Naive B cell (primary cell): ENCODE data around the gene TMC1. TPM values are rescaled to one million over a fixed set of nuclear protein-coding genes. Genes with fewer than 3 reads are reported as not detected.

ENCODE experiments used
- ATAC-seq, 2 donors: fragments of 150-1000 bp; cut with Tn5 transposase; 2 replicates each; pipeline ENCODE4 v1.10.0; 2021; ENCODE audit warnings: low read depth in 2 of 2, mild to moderate bottlenecking in 2 of 2, moderate library complexity in 2 of 2
- DNase-seq: peaks from one replicate; pipeline ENCODE4 v3.0.0; 2022
- H3K27ac Mint-ChIP-seq, 6 donors: one replicate each; pipeline ENCODE4 v1.8.0; 2020 to 2022; ENCODE audit warnings: mild to moderate bottlenecking in 6 of 6, mixed read lengths in 6 of 6, moderate library complexity in 5 of 6, inconsistent platforms in 2 of 6
- H3K27me3 Mint-ChIP-seq, 3 donors: one replicate each; pipeline ENCODE4 v1.8.0; 2021 to 2022; ENCODE audit warnings: mixed read lengths in 3 of 3, mild to moderate bottlenecking in 1 of 3
- H3K36me3 Mint-ChIP-seq, 2 donors: one replicate each; pipeline ENCODE4 v1.8.0; 2020 to 2022; ENCODE audit warnings: mixed read lengths in 2 of 2, inconsistent platforms in 1 of 2, mild to moderate bottlenecking in 1 of 2
- H3K4me1 Mint-ChIP-seq, 3 donors: one replicate each; pipeline ENCODE4 v1.8.0; 2020 to 2022; ENCODE audit warnings: mixed read lengths in 3 of 3, inconsistent platforms in 1 of 3, mild to moderate bottlenecking in 1 of 3, moderate library complexity in 1 of 3
- H3K4me3 Mint-ChIP-seq, 8 donors: one replicate each; pipeline ENCODE4 v1.8.0; 2020 to 2022; ENCODE audit warnings: mild to moderate bottlenecking in 8 of 8, mixed read lengths in 8 of 8, moderate library complexity in 8 of 8, inconsistent platforms in 2 of 8
- H3K9me3 Mint-ChIP-seq, 7 donors: one replicate each; pipeline ENCODE4 v1.8.0; 2020 to 2022; ENCODE audit warnings: mixed read lengths in 7 of 7, mild to moderate bottlenecking in 5 of 7, inconsistent platforms in 2 of 7, moderate library complexity in 1 of 7
- polyA plus RNA-seq, 6 donors: library from polyadenylated mRNA; unstranded; fragments of 300-500 nt; fragmentation: Illumina TruSeq; gene quantifications; one replicate each; pipeline ENCODE4 v1.2.3, GENCODE V29; 2021; ENCODE audit warnings: low read depth in 6 of 6

TMC1 gene
- polyA plus RNA-seq, 6 donors from 2014 or later: not detected

DNA sequence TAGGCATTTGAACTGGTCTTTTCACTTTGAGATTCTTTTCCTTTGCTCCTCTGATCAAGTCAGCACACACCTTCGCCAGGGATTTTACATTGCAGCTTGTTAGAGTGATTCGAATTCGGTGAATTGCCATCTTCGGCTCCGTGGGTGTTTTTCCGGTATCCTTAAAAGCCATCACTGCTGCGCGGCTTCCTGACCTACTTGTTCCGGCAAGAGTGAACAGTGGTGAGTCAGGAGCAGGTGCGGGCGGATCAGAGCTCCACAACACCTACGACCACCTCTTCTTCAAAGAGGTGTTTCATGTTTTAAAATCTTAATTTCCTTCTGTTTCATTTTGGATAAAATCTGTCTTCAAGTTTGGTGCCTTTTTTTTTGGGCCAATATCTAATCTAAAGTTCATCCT lies 134.6 kb downstream of the TMC1 start:
- no peak for ATAC-seq
- H3K36me3 Mint-ChIP-seq: no peaks in the 10 kb centered on the region
- no peak overlapping the region for H3K4me3 Mint-ChIP-seq
- no peaks in the 10 kb centered on the region for H3K4me1 Mint-ChIP-seq
- no peak overlapping the region for H3K27ac Mint-ChIP-seq
- H3K27me3 Mint-ChIP-seq: peaks cover 0 to 4% (median 0%) of the 10 kb centered on the region in 3 donors
- no peaks in the 10 kb centered on the region for H3K9me3 Mint-ChIP-seq
- DNase-seq: no peak

GRCh38 chr9:72657023-72657422 lies 135.6 kb downstream of the TMC1 start:
- Mint-ChIP-seq H3K4me1 (no peaks in the 10 kb centered on the region), H3K9me3 (no peaks in the 10 kb centered on the region), H3K27me3 (peaks cover 0 to 4% (median 4%) of the 10 kb centered on the region in 3 donors), H3K4me3 (no peak overlapping the region), H3K27ac (no peak overlapping the region), H3K36me3 (no peaks in the 10 kb centered on the region)
- no peak for DNase-seq
- no peak for ATAC-seq

DNA sequence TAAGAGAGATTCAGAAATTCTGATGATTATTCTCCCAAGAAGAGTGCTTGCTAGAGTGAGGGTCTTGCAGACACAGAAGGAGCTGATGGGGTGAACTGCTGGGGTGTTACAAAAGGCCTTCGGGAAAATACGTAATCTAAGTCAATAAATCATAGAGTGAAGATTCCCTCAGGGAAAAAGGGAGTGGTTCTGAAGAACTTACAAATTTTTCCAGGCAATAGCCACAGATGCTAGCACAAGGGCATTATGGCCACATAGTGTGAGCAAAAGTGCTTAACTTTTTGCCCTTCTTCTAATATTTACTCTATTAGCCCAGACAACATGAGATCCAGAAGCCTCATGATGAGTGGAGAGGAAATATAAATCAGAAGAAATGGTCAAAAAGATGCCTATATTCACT lies 137.3 kb downstream of the TMC1 start:
- Mint-ChIP-seq H3K9me3 (no peaks in the 10 kb centered on the region), H3K4me1 (no peaks in the 10 kb centered on the region), H3K27ac (no peak overlapping the region), H3K36me3 (no peaks in the 10 kb centered on the region), H3K27me3 (peaks cover 0 to 4% (median 4%) of the 10 kb centered on the region in 3 donors), H3K4me3 (no peak overlapping the region)
- DNase-seq: no peak
- ATAC-seq: no peak

- H3K27me3 Mint-ChIP-seq: peaks cover 4 to 10% (median 9%) of the 10 kb centered on the region in 3 donors
- H3K27ac Mint-ChIP-seq: no peak overlapping the region
- no peaks in the 10 kb centered on the region for H3K4me1 Mint-ChIP-seq
- ATAC-seq (no peak), DNase-seq (no peak)
- H3K4me3 Mint-ChIP-seq: no peak overlapping the region
- no peaks in the 10 kb centered on the region for H3K36me3 Mint-ChIP-seq
- H3K9me3 Mint-ChIP-seq: peaks cover 0 to 5% (median 0%) of the 10 kb centered on the region in 7 donors
These were observed 140.2 kb downstream of the TMC1 start for GRCh38 chr9:72661401-72662135.

GRCh38 chr9:72665421-72665820 lies 144.0 kb downstream of the TMC1 start:
- H3K27ac Mint-ChIP-seq: no peak overlapping the region
- peaks cover 8 to 23% (median 12%) of the 10 kb centered on the region in 3 donors for H3K27me3 Mint-ChIP-seq
- H3K36me3 Mint-ChIP-seq: no peaks in the 10 kb centered on the region
- peaks cover 0 to 5% (median 0%) of the 10 kb centered on the region in 7 donors for H3K9me3 Mint-ChIP-seq
- H3K4me3 Mint-ChIP-seq: no peak overlapping the region
- no peak for DNase-seq
- H3K4me1 Mint-ChIP-seq: no peaks in the 10 kb centered on the region
- no peak for ATAC-seq

DNA sequence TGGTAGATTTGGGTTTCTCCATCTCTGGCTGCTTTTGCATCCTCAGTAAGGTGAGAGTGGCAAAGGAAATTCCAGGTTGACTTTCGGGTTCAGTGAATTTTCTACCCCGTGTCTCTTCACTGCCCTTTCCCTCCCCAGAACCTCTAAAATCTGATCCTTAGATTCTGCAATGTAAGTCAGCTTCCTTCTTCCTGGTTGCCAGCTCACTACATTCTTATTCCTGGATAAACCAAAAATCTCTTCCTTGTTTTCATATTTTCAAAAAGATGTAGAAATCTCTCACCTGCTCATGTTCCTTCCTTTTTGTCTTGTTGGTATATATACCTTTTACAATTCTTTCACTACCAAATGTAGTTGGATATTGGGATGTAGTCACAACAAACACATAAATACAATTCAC lies 145.8 kb downstream of the TMC1 start:
- H3K9me3 Mint-ChIP-seq: peaks cover 0 to 5% (median 0%) of the 10 kb centered on the region in 7 donors
- peaks cover 4 to 23% (median 12%) of the 10 kb centered on the region in 3 donors for H3K27me3 Mint-ChIP-seq
- ATAC-seq: no peak
- H3K27ac Mint-ChIP-seq: no peak overlapping the region
- H3K4me3 Mint-ChIP-seq: no peak overlapping the region
- H3K36me3 Mint-ChIP-seq: no peaks in the 10 kb centered on the region
- H3K4me1 Mint-ChIP-seq: no peaks in the 10 kb centered on the region
- no peak for DNase-seq

GRCh38 chr9:72674961-72675360 lies 153.6 kb downstream of the TMC1 start:
- H3K9me3 Mint-ChIP-seq: peaks cover 0 to 2% (median 0%) of the 10 kb centered on the region in 7 donors
- H3K4me3 Mint-ChIP-seq: no peak overlapping the region
- no peaks in the 10 kb centered on the region for H3K36me3 Mint-ChIP-seq
- no peak overlapping the region for H3K27ac Mint-ChIP-seq
- no peak for ATAC-seq
- peaks cover 0 to 3% (median 0%) of the 10 kb centered on the region in 3 donors for H3K27me3 Mint-ChIP-seq
- no peaks in the 10 kb centered on the region for H3K4me1 Mint-ChIP-seq
- DNase-seq: no peak

- peaks cover 0 to 3% (median 0%) of the 10 kb centered on the region in 3 donors for H3K27me3 Mint-ChIP-seq
- no peak overlapping the region for H3K4me3 Mint-ChIP-seq
- no peak overlapping the region for H3K27ac Mint-ChIP-seq
- H3K4me1 Mint-ChIP-seq: no peaks in the 10 kb centered on the region
- H3K9me3 Mint-ChIP-seq: peaks cover 0 to 2% (median 0%) of the 10 kb centered on the region in 7 donors
- DNase-seq (no peak), ATAC-seq (no peak)
- H3K36me3 Mint-ChIP-seq: no peaks in the 10 kb centered on the region
These were observed 154.2 kb downstream of the TMC1 start for GRCh38 chr9:72675586-72675985.

GRCh38 chr9:72680593-72681282 lies 159.3 kb downstream of the TMC1 start:
- Mint-ChIP-seq H3K36me3 (no peaks in the 10 kb centered on the region), H3K9me3 (peaks cover 0 to 4% (median 0%) of the 10 kb centered on the region in 7 donors), H3K27me3 (peaks cover 0 to 13% (median 13%) of the 10 kb centered on the region in 3 donors), H3K4me3 (no peak overlapping the region), H3K27ac (no peak overlapping the region), H3K4me1 (no peaks in the 10 kb centered on the region)
- no peak for ATAC-seq
- no peak for DNase-seq

DNA sequence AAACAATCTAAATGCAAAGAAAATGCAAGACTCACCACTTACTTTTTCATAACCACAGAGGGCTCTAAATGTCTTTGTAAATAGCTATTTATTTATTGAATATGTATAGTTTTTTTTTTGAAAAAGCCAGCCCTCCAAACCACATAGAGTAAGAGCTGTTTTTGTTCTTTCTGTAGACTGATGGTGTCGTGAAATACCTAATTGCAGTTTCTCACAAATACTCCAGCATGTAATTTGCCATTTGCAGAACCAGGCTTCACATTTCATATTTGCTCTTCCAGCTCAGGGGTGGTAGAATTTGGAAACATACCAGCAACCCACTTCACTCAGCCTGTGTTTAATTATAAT lies 159.8 kb downstream of the TMC1 start:
- ATAC-seq: no peak
- Mint-ChIP-seq H3K4me1 (no peaks in the 10 kb centered on the region), H3K4me3 (no peak overlapping the region), H3K27me3 (peaks cover 5 to 13% (median 13%) of the 10 kb centered on the region in 3 donors), H3K27ac (no peak overlapping the region), H3K36me3 (no peaks in the 10 kb centered on the region), H3K9me3 (peaks cover 0 to 4% (median 0%) of the 10 kb centered on the region in 7 donors)
- DNase-seq: no peak

GRCh38 chr9:72684615-72685014 lies 163.2 kb downstream of the TMC1 start:
- Mint-ChIP-seq H3K4me1 (no peaks in the 10 kb centered on the region), H3K9me3 (peaks cover 0 to 4% (median 0%) of the 10 kb centered on the region in 7 donors), H3K27ac (no peak overlapping the region), H3K4me3 (no peak overlapping the region), H3K36me3 (no peaks in the 10 kb centered on the region), H3K27me3 (peaks cover 7 to 13% (median 10%) of the 10 kb centered on the region in 3 donors)
- ATAC-seq (no peak), DNase-seq (no peak)

DNA sequence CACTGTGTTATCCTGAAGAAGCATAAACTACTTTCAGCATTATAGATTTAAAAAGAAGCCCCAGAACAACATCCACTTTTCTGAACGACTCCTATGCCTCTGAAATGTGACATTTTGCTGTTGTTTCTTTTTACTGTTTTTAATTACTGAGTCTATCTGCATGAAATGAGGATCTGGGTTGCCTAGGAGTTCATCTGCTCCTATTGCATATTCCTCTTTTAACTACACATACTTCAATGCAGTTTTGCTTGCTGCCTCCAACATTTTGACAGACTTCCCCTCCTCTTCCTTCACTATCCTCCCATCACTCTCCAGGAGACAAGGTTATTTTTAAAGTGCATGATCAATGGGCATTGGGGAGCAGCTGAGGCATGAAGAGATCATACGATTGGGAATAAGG lies 164.5 kb downstream of the TMC1 start:
- H3K9me3 Mint-ChIP-seq: peaks cover 0 to 5% (median 1%) of the 10 kb centered on the region in 7 donors
- no peak for DNase-seq
- no peak overlapping the region for H3K27ac Mint-ChIP-seq
- peaks cover 7 to 13% (median 10%) of the 10 kb centered on the region in 3 donors for H3K27me3 Mint-ChIP-seq
- H3K4me1 Mint-ChIP-seq: no peaks in the 10 kb centered on the region
- ATAC-seq: no peak
- H3K4me3 Mint-ChIP-seq: no peak overlapping the region
- no peaks in the 10 kb centered on the region for H3K36me3 Mint-ChIP-seq

DNA sequence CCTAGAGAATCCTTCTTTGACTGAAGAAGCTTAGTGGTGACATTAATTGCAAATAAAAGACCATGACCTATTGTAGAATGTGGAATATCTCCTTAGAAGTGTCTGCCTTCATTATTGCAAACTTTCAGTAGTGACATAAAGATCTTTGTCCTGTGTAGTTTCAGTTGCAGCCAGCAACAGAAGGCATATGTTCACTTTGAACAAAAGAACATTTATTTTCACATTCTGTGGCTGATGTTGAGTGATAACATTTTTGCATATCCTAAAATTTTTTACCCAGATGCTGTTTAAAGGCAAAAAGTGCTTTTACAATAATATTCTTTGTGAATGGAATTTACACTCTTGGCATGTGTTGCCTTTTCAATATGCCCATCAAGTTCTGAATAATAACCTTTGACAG lies 165.9 kb downstream of the TMC1 start:
- DNase-seq: no peak
- Mint-ChIP-seq H3K4me1 (no peaks in the 10 kb centered on the region), H3K4me3 (no peak overlapping the region), H3K27ac (no peak overlapping the region), H3K36me3 (no peaks in the 10 kb centered on the region), H3K9me3 (peaks cover 0 to 8% (median 2%) of the 10 kb centered on the region in 7 donors), H3K27me3 (peaks cover 7 to 13% (median 10%) of the 10 kb centered on the region in 3 donors)
- no peak for ATAC-seq

DNA sequence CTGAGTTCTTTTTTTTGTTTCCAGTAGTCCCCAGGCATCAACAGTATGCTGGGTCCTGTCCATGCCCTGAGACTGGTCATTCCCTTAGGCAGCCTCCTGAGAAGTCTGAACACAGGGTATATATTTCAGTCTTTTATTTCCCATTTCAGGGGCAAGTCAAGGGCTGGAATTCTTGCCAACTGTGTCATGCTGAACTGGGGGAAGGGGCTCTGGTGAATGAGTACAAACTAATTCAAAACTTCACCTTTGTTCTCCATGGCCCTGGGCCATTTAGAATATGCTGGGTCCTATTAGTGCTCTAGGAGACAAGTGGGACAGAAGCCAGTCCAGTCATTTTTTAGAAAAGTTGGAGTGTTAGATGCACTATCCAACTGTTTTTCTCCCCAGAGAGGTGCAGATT lies 170.3 kb downstream of the TMC1 start:
- Mint-ChIP-seq H3K4me1 (no peaks in the 10 kb centered on the region), H3K9me3 (peaks cover 2 to 8% (median 4%) of the 10 kb centered on the region in 7 donors), H3K27ac (no peak overlapping the region), H3K27me3 (peaks cover 4 to 9% (median 4%) of the 10 kb centered on the region in 3 donors), H3K36me3 (no peaks in the 10 kb centered on the region), H3K4me3 (no peak overlapping the region)
- DNase-seq: no peak
- no peak for ATAC-seq
